SK-N-MC (cell line): Measurements from ENCODE around the gene DIP2C.

Experiments
- DNase-seq: peaks from one replicate; pipeline ENCODE4 v3.0.0-alpha.2; 2011; ENCODE audit warnings: low read depth, low spot score
- H3K27ac ChIP-seq: fragments of 200-600 bp; sonication (generic); 2 replicates; pipeline ENCODE4 v1.5.1; 2016; ENCODE audit warnings: mixed run types
- H3K36me3 ChIP-seq: fragments of 200-600 bp; sonication (generic); 2 replicates; pipeline ENCODE4 v1.6.1; 2017; ENCODE audit warnings: antibody characterized with exemption, low read length, mixed read lengths; ENCODE audit not compliant: insufficient read depth
- H3K4me3 ChIP-seq: fragments of 200-600 bp; sonication (generic); 2 replicates; pipeline ENCODE4 v1.5.1; 2016
- H3K9ac ChIP-seq: fragments of 200-600 bp; sonication (generic); 2 replicates; pipeline ENCODE4 v1.8.0; 2017; ENCODE audit warnings: mixed run types, mixed read lengths; ENCODE audit not compliant: insufficient read length
- H3K9me3 ChIP-seq: fragments of 200-600 bp; sonication (generic); 2 replicates; pipeline ENCODE4 v1.6.1; 2017; ENCODE audit warnings: low read depth, mild to moderate bottlenecking, antibody characterized with exemption, low read length, moderate library complexity, mixed read lengths
- EZH2 ChIP-seq: fragments of 200-600 bp; sonication (generic); IDR thresholded peaks from one replicate; pipeline ENCODE4 v1.6.1; 2017; ENCODE audit warnings: antibody characterized with exemption
- FOXP2 ChIP-seq: optimal IDR thresholded peaks from 2 replicates; pipeline ENCODE3; 2011; ENCODE audit warnings: mild to moderate bottlenecking, moderate library complexity; ENCODE audit not compliant: insufficient read depth; ENCODE audit errors: extremely low read length, control extremely low read depth
- POLR2AphosphoS5 ChIP-seq: IDR thresholded peaks from 2 replicates; pipeline ENCODE4 v1.6.1; 2012; ENCODE audit warnings: mild to moderate bottlenecking, low read depth, low read length, borderline replicate concordance

DIP2C gene

GRCh38 chr10:526651-527312 is 162.7 kb downstream of the DIP2C start:
- no peak for DNase-seq
- TF ChIP-seq POLR2AphosphoS5 (no peak), FOXP2 (no peak), EZH2 (no peak)
- H3K27ac ChIP-seq, result no peak overlapping the region
- no peaks in the 10 kb centered on the region for H3K9me3 ChIP-seq
- H3K4me3 ChIP-seq, result no peak overlapping the region
- no peak overlapping the region for H3K9ac ChIP-seq
- H3K36me3 ChIP-seq, result no peaks in the 10 kb centered on the region

DNA sequence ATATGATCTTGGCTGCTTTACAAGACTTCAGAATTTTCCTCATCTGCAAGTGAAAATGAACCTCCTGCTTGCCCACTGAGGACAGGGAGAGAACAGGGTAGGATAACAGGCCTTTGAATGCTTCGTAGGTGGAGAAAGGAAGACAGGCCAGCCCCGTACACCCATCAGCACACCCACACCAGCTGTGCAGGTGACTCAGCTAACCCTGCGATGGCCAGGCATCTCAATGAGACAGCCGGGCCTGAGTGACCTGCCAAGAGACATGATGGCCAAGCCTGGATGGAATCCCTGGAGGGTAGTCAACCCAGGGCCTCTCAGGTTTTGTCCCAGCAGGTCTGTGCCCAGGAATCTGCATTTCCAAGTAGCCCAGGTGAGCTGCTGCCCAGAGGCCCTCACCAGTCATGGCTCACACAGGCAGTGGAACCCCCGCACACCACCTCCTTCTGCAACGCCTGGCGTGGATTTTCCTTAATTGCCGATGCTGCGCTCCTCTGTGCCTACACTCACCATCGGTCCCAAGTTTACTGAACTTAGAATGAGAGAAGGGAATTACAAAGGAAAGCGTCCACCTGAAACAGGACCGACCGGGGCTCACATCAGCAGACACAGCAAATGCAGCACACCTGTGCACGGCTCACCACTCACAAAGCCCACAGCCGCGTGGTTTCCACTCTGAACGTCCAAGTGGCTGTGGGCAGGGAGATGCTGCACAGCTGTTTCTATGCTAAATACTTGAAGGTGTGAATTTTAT is 163.7 kb downstream of the DIP2C start:
- Histone ChIP-seq H3K9ac (no peak overlapping the region), H3K4me3 (no peak overlapping the region), H3K9me3 (no peaks in the 10 kb centered on the region), H3K36me3 (no peaks in the 10 kb centered on the region), H3K27ac (no peak overlapping the region)
- TF ChIP-seq FOXP2, result no peak
- no peak for TF ChIP-seq EZH2
- TF ChIP-seq POLR2AphosphoS5, result no peak
- no peak for DNase-seq

GRCh38 chr10:523925-524324 is 165.5 kb downstream of the DIP2C start:
- H3K9ac ChIP-seq, result no peak overlapping the region
- H3K4me3 ChIP-seq, result no peak overlapping the region
- no peak for DNase-seq
- H3K36me3 ChIP-seq, result no peaks in the 10 kb centered on the region
- H3K27ac ChIP-seq, result no peak overlapping the region
- H3K9me3 ChIP-seq, result no peaks in the 10 kb centered on the region
- TF ChIP-seq FOXP2 (no peak), EZH2 (no peak), POLR2AphosphoS5 (no peak)

DNA sequence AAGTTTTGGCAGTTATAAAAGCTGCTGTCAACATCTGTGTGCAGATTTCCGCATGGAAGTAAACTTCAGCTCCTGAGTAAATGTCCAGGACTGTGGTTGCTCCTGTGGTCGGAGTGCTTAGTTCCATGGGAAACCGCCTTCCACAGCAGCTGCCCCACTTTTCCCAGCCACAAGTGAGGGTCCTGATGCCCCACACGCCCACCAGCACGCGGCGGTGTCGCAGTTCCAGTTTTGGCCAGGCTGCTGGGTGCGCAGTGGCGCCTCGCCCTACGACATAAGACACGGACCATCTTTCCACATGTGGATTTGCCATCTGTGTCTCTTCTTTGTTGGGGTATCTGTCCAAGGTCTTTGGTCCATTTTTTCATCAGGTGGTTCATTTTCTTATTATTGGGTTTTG is 167.1 kb downstream of the DIP2C start:
- DNase-seq, result no peak
- Histone ChIP-seq H3K9me3 (no peaks in the 10 kb centered on the region), H3K27ac (no peak overlapping the region), H3K9ac (no peak overlapping the region), H3K36me3 (no peaks in the 10 kb centered on the region), H3K4me3 (no peak overlapping the region)
- TF ChIP-seq EZH2 (no peak), FOXP2 (no peak), POLR2AphosphoS5 (no peak)

GRCh38 chr10:521261-522250 is 167.9 kb downstream of the DIP2C start:
- H3K9ac ChIP-seq, result no peak overlapping the region
- no peaks in the 10 kb centered on the region for H3K9me3 ChIP-seq
- no peak overlapping the region for H3K27ac ChIP-seq
- no peak for DNase-seq
- no peaks in the 10 kb centered on the region for H3K36me3 ChIP-seq
- no peak overlapping the region for H3K4me3 ChIP-seq
- no peak for TF ChIP-seq FOXP2
- TF ChIP-seq POLR2AphosphoS5, result no peak
- TF ChIP-seq EZH2, result no peak

DNA sequence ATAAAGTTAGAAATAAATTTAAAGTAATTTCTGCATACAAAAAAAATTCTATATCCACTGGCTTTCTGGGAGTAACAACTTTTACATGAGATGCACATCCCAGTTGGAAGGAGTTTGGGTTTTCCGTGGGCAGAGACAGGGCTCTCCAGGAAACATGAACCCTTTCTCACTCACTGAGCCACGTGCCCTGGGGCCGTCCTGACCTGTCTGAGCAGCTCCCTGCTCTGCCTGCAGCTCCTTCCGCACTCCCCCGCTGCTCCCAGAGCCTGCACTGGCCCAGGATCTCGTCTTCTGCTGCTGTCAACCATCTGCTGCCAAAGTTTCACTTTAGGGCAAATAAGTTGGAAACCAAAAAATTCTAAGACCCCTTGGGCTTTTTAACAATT is 169.1 kb downstream of the DIP2C start:
- no peak overlapping the region for H3K27ac ChIP-seq
- H3K9ac ChIP-seq, result no peak overlapping the region
- no peaks in the 10 kb centered on the region for H3K9me3 ChIP-seq
- no peak for TF ChIP-seq EZH2
- no peak for TF ChIP-seq POLR2AphosphoS5
- TF ChIP-seq FOXP2, result no peak
- DNase-seq, result no peak
- H3K4me3 ChIP-seq, result no peak overlapping the region
- no peaks in the 10 kb centered on the region for H3K36me3 ChIP-seq

DNA sequence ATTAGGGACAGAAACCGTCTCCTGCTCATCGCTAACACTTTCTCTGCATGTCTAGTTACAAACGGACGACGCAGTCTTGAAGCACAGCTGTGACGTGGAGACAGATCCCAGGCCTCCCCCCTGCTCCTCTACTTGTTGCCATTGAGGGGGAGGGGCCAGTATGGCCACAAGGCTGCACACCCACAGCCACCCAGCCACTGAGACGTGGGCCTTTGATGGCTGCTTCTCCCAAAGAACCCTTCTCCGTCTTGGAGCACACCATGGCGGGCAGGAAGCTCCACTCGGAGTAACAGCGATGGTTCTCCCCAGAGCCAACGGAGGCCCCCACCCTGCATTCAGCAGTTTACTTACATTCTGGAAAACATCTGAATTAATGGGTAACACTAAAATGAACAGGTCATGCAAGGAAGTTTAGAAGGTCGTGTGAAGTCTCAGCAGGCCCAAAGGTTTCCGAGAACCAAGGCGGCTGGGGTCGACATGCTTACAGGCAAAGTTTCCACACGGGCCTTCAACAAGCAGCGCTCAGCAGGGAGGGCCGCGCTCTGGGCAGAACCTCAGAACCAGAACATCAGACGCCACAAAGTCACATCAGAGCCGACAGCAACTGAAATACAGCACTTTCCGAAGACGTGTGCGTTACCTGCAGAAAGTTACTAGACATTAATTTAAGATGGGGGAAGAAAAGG is 169.6 kb downstream of the DIP2C start:
- no peak for DNase-seq
- Histone ChIP-seq H3K36me3 (no peaks in the 10 kb centered on the region), H3K9ac (no peak overlapping the region), H3K9me3 (no peaks in the 10 kb centered on the region), H3K27ac (no peak overlapping the region), H3K4me3 (no peak overlapping the region)
- TF ChIP-seq POLR2AphosphoS5 (no peak), EZH2 (no peak), FOXP2 (no peak)
